GM23248 (cell line): ENCODE measurements around the gene SNRNP35. TPM values are rescaled to one million over a fixed set of nuclear protein-coding genes. Genes with fewer than 3 reads are reported as not detected.

Source experiments
- DNase-seq: peaks from one replicate; pipeline ENCODE4 v3.0.0-alpha.2; 2015
- H2AFZ ChIP-seq: fragments of 200-600 bp; sonication (generic); 2 replicates; pipeline ENCODE4 v1.6.1; 2016; ENCODE audit warnings: antibody characterized with exemption
- H3F3A ChIP-seq: fragments of 200-600 bp; sonication (generic); 2 replicates; pipeline ENCODE4 v1.6.1; 2016; ENCODE audit warnings: mild to moderate bottlenecking, antibody characterized with exemption, mixed run types; ENCODE audit not compliant: insufficient read depth
- H3K27ac ChIP-seq: fragments of 200-600 bp; sonication (generic); 2 replicates; pipeline ENCODE4 v1.5.1; 2016; ENCODE audit warnings: mild to moderate bottlenecking
- H3K27me3 ChIP-seq: fragments of 200-600 bp; sonication (generic); replicated peaks from 2 replicates; pipeline ENCODE4 v1.6.1; 2016; ENCODE audit warnings: mild to moderate bottlenecking; ENCODE audit not compliant: insufficient read depth
- H3K36me3 ChIP-seq: fragments of 200-600 bp; sonication (generic); 2 replicates; pipeline ENCODE4 v1.6.1; 2016; ENCODE audit warnings: low read depth, mild to moderate bottlenecking
- H3K4me1 ChIP-seq: fragments of 200-600 bp; sonication (generic); 2 replicates; pipeline ENCODE4 v1.6.1; 2016; ENCODE audit warnings: mild to moderate bottlenecking; ENCODE audit not compliant: insufficient read depth
- H3K4me2 ChIP-seq: fragments of 200-600 bp; sonication (generic); one replicate; pipeline ENCODE4 v1.6.1; 2016; ENCODE audit warnings: mild to moderate bottlenecking; ENCODE audit not compliant: unreplicated experiment
- H3K4me3 ChIP-seq: fragments of 200-600 bp; sonication (generic); 2 replicates; pipeline ENCODE4 v1.5.1; 2016; ENCODE audit warnings: mild to moderate bottlenecking
- H3K79me2 ChIP-seq: fragments of 200-600 bp; sonication (generic); 2 replicates; pipeline ENCODE4 v1.6.1; 2016; ENCODE audit warnings: mild to moderate bottlenecking; ENCODE audit not compliant: insufficient read depth
- H3K9ac ChIP-seq: fragments of 200-600 bp; sonication (generic); 2 replicates; pipeline ENCODE4 v1.6.1; 2016; ENCODE audit warnings: mild to moderate bottlenecking
- H3K9me2 ChIP-seq: fragments of 200-600 bp; sonication (generic); 2 replicates; pipeline ENCODE4 v1.6.1; 2016; ENCODE audit warnings: mixed run types, mild to moderate bottlenecking, moderate library complexity; ENCODE audit not compliant: insufficient read depth
- H3K9me3 ChIP-seq: fragments of 200-600 bp; sonication (generic); one replicate; pipeline ENCODE4 v1.6.1; 2017; ENCODE audit warnings: low read depth
- H4K20me1 ChIP-seq: fragments of 200-600 bp; sonication (generic); 2 replicates; pipeline ENCODE4 v1.6.0; 2016; ENCODE audit not compliant: insufficient read depth
- EZH2 ChIP-seq: fragments of 200-600 bp; sonication (generic); IDR thresholded peaks from 2 replicates; pipeline ENCODE4 v1.6.1; 2018; ENCODE audit warnings: antibody characterized with exemption, mild to moderate bottlenecking; ENCODE audit not compliant: insufficient read depth, poor library complexity, severe bottlenecking
- EZH2phosphoT487 ChIP-seq: fragments of 200-600 bp; sonication (generic); IDR thresholded peaks from 2 replicates; pipeline ENCODE4 v1.6.1; 2018; ENCODE audit warnings: antibody characterized with exemption, moderate library complexity, mild to moderate bottlenecking, low read depth; ENCODE audit not compliant: insufficient read depth
- WGBS, 2 experiments: methylation state at CpG; one replicate each; pipeline ENCODE4 v1.1.6; 2015 to 2017; ENCODE audit warnings: low lambda C conversion rate in 2 of 2, low coverage in 1 of 2; ENCODE audit errors: missing lambda C conversion rate in 2 of 2; 5-methylcytosine and 5-hydroxymethylcytosine counted together
- in situ Hi-C: fragments of 300-500 bp; cut with MboI; formaldehyde crosslinking; loops from 2 replicates; pipeline ENCODE4 v1.15.0; 2020
- polyA plus RNA-seq: library from polyadenylated mRNA; unstranded; fragments of >200 nt; fragmentation: Nextera tagmentation; extraction: Ambion mirVana; gene quantifications from 2 replicates; pipeline ENCODE4 v1.2.1, GENCODE V29; 2016
- total RNA-seq: library from RNA; depleted of rRNA; stranded (reverse); fragments of >200 nt; shearing (Covaris generic); gene quantifications from 2 replicates; pipeline ENCODE4 v1.2.3, GENCODE V29; 2014

SNRNP35 gene
- total and polyA plus RNA-seq, 2 experiments from 2014 or later: 9.8 to 17.6 TPM

GRCh38 chr12:123502163-123502704 lies 44.3 kb downstream of the SNRNP35 start:
- Histone ChIP-seq H3K4me3 (no peak overlapping the region), H3K27ac (no peak overlapping the region), H3K27me3 (no peaks in the 10 kb centered on the region), H3K4me2 (no peak overlapping the region), H3K9me3 (no peaks in the 10 kb centered on the region), H3K4me1 (no peaks in the 10 kb centered on the region), H3K9me2 (no peaks in the 10 kb centered on the region), H3F3A (no peaks in the 10 kb centered on the region), H3K36me3 (peaks cover 9% of the 10 kb centered on the region), H3K9ac (no peak overlapping the region), H3K79me2 (peaks cover 17% of the 10 kb centered on the region), H2AFZ (no peak overlapping the region), H4K20me1 (no peaks in the 10 kb centered on the region)
- 96 to 99% methylated on average over 12 of the region's 12 CpGs for WGBS, 2 experiments
- DNase-seq: no peak
- in situ Hi-C loops: no loop called here
- no peak for TF ChIP-seq EZH2phosphoT487
- no peak for TF ChIP-seq EZH2

- no peaks in the 10 kb centered on the region for H3K4me1 ChIP-seq
- H3K27ac ChIP-seq: no peak overlapping the region
- H3K9me2 ChIP-seq: no peaks in the 10 kb centered on the region
- no peak overlapping the region for H3K4me3 ChIP-seq
- H4K20me1 ChIP-seq: no peaks in the 10 kb centered on the region
- H3K4me2 ChIP-seq: no peak overlapping the region
- no peaks in the 10 kb centered on the region for H3K36me3 ChIP-seq
- no peak overlapping the region for H3K9ac ChIP-seq
- WGBS, 2 experiments: 90 to 93% methylated on average over 16 to 17 of the region's 17 CpGs
- no peaks in the 10 kb centered on the region for H3K27me3 ChIP-seq
- H3F3A ChIP-seq: no peaks in the 10 kb centered on the region
- no peak for DNase-seq
- in situ Hi-C loops: no loop called here
- no peaks in the 10 kb centered on the region for H3K9me3 ChIP-seq
- TF ChIP-seq EZH2: no peak
- no peak for TF ChIP-seq EZH2phosphoT487
- no peak overlapping the region for H2AFZ ChIP-seq
- H3K79me2 ChIP-seq: peaks cover 25% of the 10 kb centered on the region
Measured at GRCh38 chr12:123506059-123506842, 48.3 kb downstream of the SNRNP35 start.

GRCh38 chr12:123506843-123507236 lies 48.9 kb downstream of the SNRNP35 start:
- in situ Hi-C loops: no loop called here

GRCh38 chr12:123512838-123513665 lies 55.1 kb downstream of the SNRNP35 start:
- Histone ChIP-seq H3K9me2 (no peaks in the 10 kb centered on the region), H3K79me2 (peaks cover 7% of the 10 kb centered on the region; the same call in 1 of the 2 replicates), H3K4me3 (no peak overlapping the region), H4K20me1 (no peaks in the 10 kb centered on the region), H3K27ac (no peak overlapping the region), H2AFZ (no peak overlapping the region), H3K4me1 (no peaks in the 10 kb centered on the region), H3K9ac (no peak overlapping the region), H3K4me2 (no peak overlapping the region), H3F3A (no peaks in the 10 kb centered on the region), H3K36me3 (peaks cover 19% of the 10 kb centered on the region; the same call in 1 of the 2 replicates), H3K9me3 (no peaks in the 10 kb centered on the region), H3K27me3 (no peaks in the 10 kb centered on the region)
- DNase-seq: no peak
- WGBS, 2 experiments: 79 to 85% methylated on average over 22 to 26 of the region's 26 CpGs
- TF ChIP-seq EZH2phosphoT487: no peak
- no peak for TF ChIP-seq EZH2
- in situ Hi-C loops: no loop called here

More at GRCh38 chr12:123506843-123507236, 48.9 kb downstream of the SNRNP35 start:
- Histone ChIP-seq H3K4me3 (no peak overlapping the region), H3K27ac (no peak overlapping the region), H4K20me1 (no peaks in the 10 kb centered on the region), H3F3A (no peaks in the 10 kb centered on the region), H2AFZ (no peak overlapping the region), H3K9me3 (no peaks in the 10 kb centered on the region), H3K36me3 (no peaks in the 10 kb centered on the region), H3K9ac (no peak overlapping the region), H3K4me2 (no peak overlapping the region), H3K27me3 (no peaks in the 10 kb centered on the region), H3K9me2 (no peaks in the 10 kb centered on the region), H3K79me2 (peaks cover 23% of the 10 kb centered on the region), H3K4me1 (no peaks in the 10 kb centered on the region)
- DNase-seq: no peak
- TF ChIP-seq EZH2phosphoT487 (no peak), EZH2 (no peak)
- 90% methylated on average over 6 of the region's 6 CpGs for WGBS, 2 experiments
